CD4-positive, CD25-positive, alpha-beta regulatory T cell (primary cell): ENCODE measurements around the gene ASCL5. TPM values are rescaled to one million over a fixed set of nuclear protein-coding genes. Genes with fewer than 3 reads are reported as not detected.
A peak's percentile ranks its signal among the peaks of the same experiment; 100 is the strongest.

Source experiments
- ATAC-seq, 2 donors: fragments of 150-1000 bp; cut with Tn5 transposase; one replicate each; pipeline ENCODE4 v1.10.0; 2021; ENCODE audit warnings: low read depth in 2 of 2, moderate number of reproducible peaks in 2 of 2, moderate library complexity in 1 of 2
- DNase-seq, 3 donors: peaks; one replicate each; pipeline versions ENCODE4 v3.0.0 to v3.0.0-alpha.2; 2012 to 2022; ENCODE audit warnings: mixed read lengths in 1 of 3
- H3K27ac ChIP-seq: one replicate; pipeline ENCODE4 v1.7.0; 2013; ENCODE audit warnings: mild to moderate bottlenecking, low read length; ENCODE audit not compliant: insufficient read depth, poor library complexity, severe bottlenecking
- H3K27me3 ChIP-seq: one replicate; pipeline ENCODE4 v1.7.0; 2013; ENCODE audit warnings: low read length; ENCODE audit not compliant: control insufficient read depth, insufficient read depth
- H3K36me3 ChIP-seq: one replicate; pipeline ENCODE4 v1.7.0; 2013; ENCODE audit warnings: mild to moderate bottlenecking, low read length, moderate library complexity; ENCODE audit not compliant: control insufficient read depth, insufficient read depth
- H3K4me1 ChIP-seq: 2 replicates; pipeline ENCODE4 v1.7.0; 2013; ENCODE audit warnings: mild to moderate bottlenecking, low read length; ENCODE audit not compliant: insufficient read depth, control insufficient read depth, poor library complexity, severe bottlenecking
- H3K4me3 ChIP-seq: one replicate; pipeline ENCODE4 v1.7.0; 2013; ENCODE audit warnings: low read depth, mild to moderate bottlenecking, low read length, moderate library complexity
- H3K9me3 ChIP-seq, 2 experiments: 1 replicate in 1 of 2; 2 replicates in 1 of 2; pipeline ENCODE4 v1.7.0; 2013; ENCODE audit warnings: low read length in 2 of 2, mild to moderate bottlenecking in 1 of 2, moderate library complexity in 1 of 2; ENCODE audit not compliant: control insufficient read depth in 2 of 2
- H3K27ac Mint-ChIP-seq, 3 donors: one replicate each; pipeline ENCODE4 v1.8.0; 2020 to 2022; ENCODE audit warnings: mild to moderate bottlenecking in 3 of 3, mixed read lengths in 3 of 3, moderate library complexity in 2 of 3
- H3K27me3 Mint-ChIP-seq: one replicate; pipeline ENCODE4 v1.8.0; 2022; ENCODE audit warnings: mild to moderate bottlenecking, mixed read lengths
- H3K36me3 Mint-ChIP-seq: one replicate; pipeline ENCODE4 v1.8.0; 2020; ENCODE audit warnings: mixed read lengths
- H3K4me1 Mint-ChIP-seq, 4 donors: one replicate each; pipeline ENCODE4 v1.8.0; 2020 to 2022; ENCODE audit warnings: mixed read lengths in 4 of 4, mild to moderate bottlenecking in 1 of 4
- H3K4me3 Mint-ChIP-seq, 4 donors: one replicate each; pipeline ENCODE4 v1.8.0; 2020 to 2022; ENCODE audit warnings: mild to moderate bottlenecking in 4 of 4, mixed read lengths in 4 of 4, moderate library complexity in 3 of 4
- H3K9me3 Mint-ChIP-seq, 7 donors: one replicate each; pipeline ENCODE4 v1.8.0; 2020 to 2022; ENCODE audit warnings: mixed read lengths in 7 of 7, mild to moderate bottlenecking in 3 of 7, moderate library complexity in 2 of 7
- polyA plus RNA-seq, 4 donors: library from polyadenylated mRNA; unstranded; fragments of 300-500 nt; fragmentation: Illumina TruSeq; gene quantifications; one replicate each; pipeline ENCODE4 v1.2.3, GENCODE V29; 2021
- total RNA-seq: library from RNA; stranded (reverse); gene quantifications from one replicate; pipeline ENCODE4 v1.2.3, GENCODE V29; 2022

ASCL5 gene
- total and polyA plus RNA-seq, 5 donors from 2014 or later: 0.08 to 0.27 TPM; not detected in 3

GRCh38 chr1:201137579-201138310, 10.8 kb upstream of the ASCL5 start:
- Histone ChIP-seq H3K4me1 (no peaks in the 10 kb centered on the region), H3K36me3 (peaks cover 19% of the 10 kb centered on the region), H3K27ac (no peak overlapping the region), H3K9me3 (no peaks in the 10 kb centered on the region), H3K4me3 (no peak overlapping the region), H3K27me3 (no peaks in the 10 kb centered on the region)
- H3K36me3 Mint-ChIP-seq: peaks cover 31% of the 10 kb centered on the region
- DNase-seq: no peak
- no peaks in the 10 kb centered on the region for H3K4me1 Mint-ChIP-seq
- no peak overlapping the region for H3K27ac Mint-ChIP-seq
- peaks cover 0 to 1% (median 0%) of the 10 kb centered on the region in 7 donors for H3K9me3 Mint-ChIP-seq
- H3K4me3 Mint-ChIP-seq: no peak overlapping the region
- H3K27me3 Mint-ChIP-seq: no peaks in the 10 kb centered on the region
- ATAC-seq: no peak

DNA sequence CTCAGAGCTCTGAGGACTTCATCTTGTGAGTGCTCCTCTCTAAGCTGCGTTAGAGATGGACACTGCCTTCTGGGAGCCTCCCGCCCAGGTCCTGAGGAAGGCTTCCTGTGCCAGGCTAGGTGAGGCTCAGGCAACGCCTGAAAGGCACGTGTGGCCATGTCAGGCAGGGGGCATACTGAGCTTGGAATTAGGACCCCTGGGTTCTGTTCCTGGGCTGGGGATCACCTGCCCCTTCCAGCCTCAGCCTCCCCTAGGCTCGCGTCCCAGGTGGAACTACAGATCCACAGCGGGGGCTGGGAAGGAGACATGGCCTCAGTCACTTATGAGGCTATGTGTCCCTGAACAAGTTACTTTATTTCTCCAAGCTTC, 10.0 kb upstream of the ASCL5 start:
- H3K4me3 ChIP-seq: no peak overlapping the region
- ATAC-seq: no peak
- H3K9me3 ChIP-seq: no peaks in the 10 kb centered on the region
- Mint-ChIP-seq H3K27me3 (no peaks in the 10 kb centered on the region), H3K4me3 (no peak overlapping the region), H3K36me3 (peaks cover 27% of the 10 kb centered on the region), H3K9me3 (peaks cover 0 to 2% (median 0%) of the 10 kb centered on the region in 7 donors), H3K4me1 (no peaks in the 10 kb centered on the region), H3K27ac (no peak overlapping the region)
- no peak for DNase-seq
- no peaks in the 10 kb centered on the region for H3K27me3 ChIP-seq
- H3K27ac ChIP-seq: no peak overlapping the region
- H3K36me3 ChIP-seq: peaks cover 19% of the 10 kb centered on the region
- no peaks in the 10 kb centered on the region for H3K4me1 ChIP-seq

DNA sequence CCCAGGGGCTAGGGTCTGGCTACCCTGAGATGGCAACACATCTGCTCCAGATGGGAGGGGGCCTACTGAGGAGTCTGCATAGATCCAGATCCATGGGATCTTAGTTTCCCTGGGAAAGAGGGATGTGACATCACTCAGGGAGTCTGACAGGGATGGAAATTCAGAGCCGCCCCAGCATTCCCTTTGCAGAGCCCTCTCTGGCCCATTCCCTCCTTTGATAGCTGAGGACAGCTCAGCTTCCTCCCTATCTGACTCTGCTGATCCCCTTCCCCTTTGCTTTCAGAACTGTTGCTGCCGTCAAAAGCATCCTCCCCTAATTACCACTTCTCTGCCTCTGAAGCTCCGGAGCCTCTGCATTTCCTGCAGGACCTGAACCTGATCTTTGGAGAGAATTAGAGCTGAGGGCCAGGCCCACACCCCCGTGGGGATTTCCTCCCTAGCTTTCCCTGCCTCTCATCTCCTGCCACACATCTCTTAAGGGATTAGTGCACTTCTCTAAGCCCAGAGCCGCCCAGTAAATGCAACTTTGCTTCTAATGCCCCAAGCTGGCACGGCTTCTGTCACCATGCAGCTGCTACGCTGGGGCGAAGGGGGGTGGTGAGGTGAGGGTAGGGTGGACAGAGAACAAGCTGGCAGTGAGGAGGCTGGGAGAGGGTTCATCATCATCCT, 9.5 kb upstream of the ASCL5 start:
- no peaks in the 10 kb centered on the region for H3K4me1 ChIP-seq
- H3K27ac Mint-ChIP-seq: no peak overlapping the region
- no peaks in the 10 kb centered on the region for H3K27me3 ChIP-seq
- H3K36me3 Mint-ChIP-seq: peaks cover 28% of the 10 kb centered on the region
- H3K4me1 Mint-ChIP-seq: no peaks in the 10 kb centered on the region
- no peak for DNase-seq
- no peak overlapping the region for H3K27ac ChIP-seq
- no peaks in the 10 kb centered on the region for H3K27me3 Mint-ChIP-seq
- no peak for ATAC-seq
- no peaks in the 10 kb centered on the region for H3K9me3 ChIP-seq
- H3K36me3 ChIP-seq: peaks cover 18% of the 10 kb centered on the region
- H3K4me3 Mint-ChIP-seq: no peak overlapping the region
- peaks cover 0 to 2% (median 0%) of the 10 kb centered on the region in 7 donors for H3K9me3 Mint-ChIP-seq
- H3K4me3 ChIP-seq: no peak overlapping the region

DNA sequence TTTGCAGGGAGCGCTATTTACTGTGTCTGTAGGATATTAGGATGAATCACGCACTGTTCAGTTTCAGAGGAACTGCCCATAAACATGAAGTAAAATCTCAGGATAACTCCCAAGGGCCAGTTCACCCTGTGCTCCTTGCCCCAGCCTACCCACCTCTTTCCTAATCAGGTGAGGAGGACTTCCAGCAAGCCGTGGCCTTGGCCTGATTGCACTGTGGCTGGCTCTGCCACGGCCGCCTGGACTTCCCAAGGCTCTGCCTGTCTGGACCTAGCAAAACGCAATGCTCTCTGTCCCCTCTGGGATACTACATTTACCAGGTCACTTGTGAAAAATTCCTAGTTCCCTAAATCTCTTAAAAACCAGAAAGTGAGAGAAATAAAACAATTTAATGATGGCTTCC, 7.4 kb upstream of the ASCL5 start:
- Mint-ChIP-seq H3K27me3 (no peaks in the 10 kb centered on the region), H3K27ac (no peak overlapping the region)

GRCh38 chr1:201131398-201131797, 4.4 kb upstream of the ASCL5 start:
- Mint-ChIP-seq H3K4me3 (peak overlapping the region in 1 of 4 donors; percentile 3), H3K4me1 (no peaks in the 10 kb centered on the region), H3K27ac (no peak overlapping the region), H3K27me3 (no peaks in the 10 kb centered on the region), H3K36me3 (peaks cover 12% of the 10 kb centered on the region), H3K9me3 (peaks cover 0 to 2% (median 0%) of the 10 kb centered on the region in 7 donors)
- ATAC-seq (no peak), DNase-seq (no peak)
- Histone ChIP-seq H3K27me3 (no peaks in the 10 kb centered on the region), H3K4me3 (no peak overlapping the region), H3K4me1 (no peaks in the 10 kb centered on the region), H3K36me3 (peaks cover 9% of the 10 kb centered on the region), H3K27ac (no peak overlapping the region), H3K9me3 (no peaks in the 10 kb centered on the region)

More for the DNA sequence above, 7.4 kb upstream of the ASCL5 start:
- H3K27ac ChIP-seq: no peak overlapping the region
- H3K36me3 ChIP-seq: peaks cover 12% of the 10 kb centered on the region
- Mint-ChIP-seq H3K4me3 (no peak overlapping the region), H3K9me3 (peaks cover 0 to 2% (median 0%) of the 10 kb centered on the region in 7 donors), H3K4me1 (no peaks in the 10 kb centered on the region), H3K36me3 (peaks cover 20% of the 10 kb centered on the region)
- H3K4me1 ChIP-seq: no peaks in the 10 kb centered on the region
- no peaks in the 10 kb centered on the region for H3K27me3 ChIP-seq
- ATAC-seq: no peak
- no peaks in the 10 kb centered on the region for H3K9me3 ChIP-seq
- H3K4me3 ChIP-seq: no peak overlapping the region
- DNase-seq: no peak

DNA sequence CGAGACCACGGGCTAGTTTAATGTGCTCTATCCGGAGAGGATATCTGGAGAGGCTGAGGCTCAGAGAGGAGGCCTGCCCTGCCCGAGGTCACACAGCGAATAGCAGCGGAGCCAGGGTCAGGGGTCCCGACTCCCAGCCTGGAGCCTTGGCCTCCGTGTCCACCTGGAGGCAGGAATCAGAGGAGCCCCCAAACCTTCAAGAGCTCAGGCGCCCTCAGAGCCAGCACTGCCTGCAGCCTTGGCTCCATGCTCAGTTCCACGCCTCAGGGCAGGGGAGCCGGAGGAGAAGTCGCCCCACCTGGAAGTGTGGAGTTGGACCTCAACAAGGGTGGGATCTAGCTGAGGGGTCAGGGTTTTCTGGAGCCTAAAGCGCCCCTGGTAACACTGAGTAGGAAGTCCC, 2.0 kb upstream of the ASCL5 start:
- H3K9me3 ChIP-seq: no peaks in the 10 kb centered on the region

GRCh38 chr1:201128476-201128875, 1.5 kb upstream of the ASCL5 start:
- Mint-ChIP-seq H3K36me3 (peaks cover 4% of the 10 kb centered on the region), H3K27me3 (peaks cover 13% of the 10 kb centered on the region), H3K9me3 (peaks cover 0 to 2% (median 0%) of the 10 kb centered on the region in 7 donors), H3K27ac (no peak overlapping the region), H3K4me1 (no peaks in the 10 kb centered on the region), H3K4me3 (no peak overlapping the region)
- Histone ChIP-seq H3K27me3 (no peaks in the 10 kb centered on the region), H3K4me3 (no peak overlapping the region), H3K4me1 (no peaks in the 10 kb centered on the region), H3K9me3 (no peaks in the 10 kb centered on the region), H3K36me3 (no peaks in the 10 kb centered on the region), H3K27ac (no peak overlapping the region)
- ATAC-seq (no peak), DNase-seq (no peak)

More for the DNA sequence above, 2.0 kb upstream of the ASCL5 start:
- H3K36me3 ChIP-seq: no peaks in the 10 kb centered on the region
- Mint-ChIP-seq H3K27ac (no peak overlapping the region), H3K4me3 (no peak overlapping the region), H3K9me3 (peaks cover 0 to 2% (median 0%) of the 10 kb centered on the region in 7 donors), H3K27me3 (peaks cover 12% of the 10 kb centered on the region), H3K4me1 (no peaks in the 10 kb centered on the region), H3K36me3 (peaks cover 4% of the 10 kb centered on the region)
- H3K4me1 ChIP-seq: no peaks in the 10 kb centered on the region
- H3K27me3 ChIP-seq: no peaks in the 10 kb centered on the region
- no peak overlapping the region for H3K27ac ChIP-seq
- H3K4me3 ChIP-seq: no peak overlapping the region
- ATAC-seq (no peak), DNase-seq (no peak)
